Stimulated activated memory B cell treated with anti-CD40 and anti-IgM and Interleukin-4, amounts not matched to agents 10 μg/mL and 1 μg/mL and 100 μg/mL, for 72 hours (primary cell): ENCODE data around the gene INTS15.
A peak's percentile ranks its signal among the peaks of the same experiment; 100 is the strongest.

Experiments used
- ATAC-seq: fragments of 150-1000 bp; cut with Tn5 transposase; 2 replicates; pipeline ENCODE4 v1.10.0; 2021
- H3K27ac Mint-ChIP-seq: one replicate; pipeline ENCODE4 v1.8.0; 2022; ENCODE audit warnings: mild to moderate bottlenecking, mixed read lengths
- H3K27me3 Mint-ChIP-seq: one replicate; pipeline ENCODE4 v1.8.0; 2022; ENCODE audit warnings: mixed read lengths
- H3K36me3 Mint-ChIP-seq: one replicate; pipeline ENCODE4 v1.8.0; 2022; ENCODE audit warnings: mixed read lengths
- H3K4me1 Mint-ChIP-seq: one replicate; pipeline ENCODE4 v1.8.0; 2022; ENCODE audit warnings: mixed read lengths
- H3K4me3 Mint-ChIP-seq: one replicate; pipeline ENCODE4 v1.8.0; 2022; ENCODE audit warnings: mild to moderate bottlenecking, moderate library complexity, mixed read lengths
- H3K9me3 Mint-ChIP-seq: one replicate; pipeline ENCODE4 v1.8.0; 2022; ENCODE audit warnings: mixed read lengths

The INTS15 gene

GRCh38 chr7:6604458-6604857, 14.6 kb downstream of the INTS15 start:
- Mint-ChIP-seq H3K9me3 (no peaks in the 10 kb centered on the region), H3K27ac (no peak overlapping the region), H3K36me3 (peaks cover 57% of the 10 kb centered on the region), H3K4me3 (no peak overlapping the region), H3K27me3 (no peaks in the 10 kb centered on the region), H3K4me1 (peaks cover 14% of the 10 kb centered on the region)
- ATAC-seq: no peak

- H3K9me3 Mint-ChIP-seq: no peaks in the 10 kb centered on the region
- H3K4me3 Mint-ChIP-seq: no peak overlapping the region
- peaks cover 20% of the 10 kb centered on the region for H3K4me1 Mint-ChIP-seq
- no peak overlapping the region for H3K27ac Mint-ChIP-seq
- peaks cover 44% of the 10 kb centered on the region for H3K36me3 Mint-ChIP-seq
- no peaks in the 10 kb centered on the region for H3K27me3 Mint-ChIP-seq
- ATAC-seq: peak; percentile 56
Observed at GRCh38 chr7:6606866-6607583, 17.2 kb downstream of the INTS15 start.

- no peak overlapping the region for H3K4me3 Mint-ChIP-seq
- ATAC-seq: peak; percentile 73
- H3K9me3 Mint-ChIP-seq: no peaks in the 10 kb centered on the region
- H3K27me3 Mint-ChIP-seq: no peaks in the 10 kb centered on the region
- peaks cover 15% of the 10 kb centered on the region for H3K4me1 Mint-ChIP-seq
- peaks cover 38% of the 10 kb centered on the region for H3K36me3 Mint-ChIP-seq
- no peak overlapping the region for H3K27ac Mint-ChIP-seq
Observed at GRCh38 chr7:6607651-6608051, 17.8 kb downstream of the INTS15 start.

- Mint-ChIP-seq H3K9me3 (no peaks in the 10 kb centered on the region), H3K27ac (no peak overlapping the region), H3K4me3 (no peak overlapping the region), H3K4me1 (peaks cover 15% of the 10 kb centered on the region), H3K36me3 (peaks cover 38% of the 10 kb centered on the region), H3K27me3 (no peaks in the 10 kb centered on the region)
- no peak for ATAC-seq
Observed at GRCh38 chr7:6608081-6608480, 18.3 kb downstream of the INTS15 start.

- H3K4me3 Mint-ChIP-seq: no peak overlapping the region
- H3K4me1 Mint-ChIP-seq: peaks cover 15% of the 10 kb centered on the region
- no peaks in the 10 kb centered on the region for H3K9me3 Mint-ChIP-seq
- H3K27me3 Mint-ChIP-seq: no peaks in the 10 kb centered on the region
- peaks cover 38% of the 10 kb centered on the region for H3K36me3 Mint-ChIP-seq
- no peak overlapping the region for H3K27ac Mint-ChIP-seq
- ATAC-seq: no peak
Observed at GRCh38 chr7:6608794-6609193, 19.0 kb downstream of the INTS15 start.

GRCh38 chr7:6612819-6613218, 23.0 kb downstream of the INTS15 start:
- no peak overlapping the region for H3K27ac Mint-ChIP-seq
- H3K9me3 Mint-ChIP-seq: no peaks in the 10 kb centered on the region
- H3K4me3 Mint-ChIP-seq: no peak overlapping the region
- no peak for ATAC-seq
- peaks cover 13% of the 10 kb centered on the region for H3K4me1 Mint-ChIP-seq
- peaks cover 5% of the 10 kb centered on the region for H3K36me3 Mint-ChIP-seq
- H3K27me3 Mint-ChIP-seq: peaks cover 8% of the 10 kb centered on the region

GRCh38 chr7:6613706-6614105, 23.9 kb downstream of the INTS15 start:
- Mint-ChIP-seq H3K4me1 (peaks cover 13% of the 10 kb centered on the region), H3K27ac (no peak overlapping the region), H3K27me3 (peaks cover 8% of the 10 kb centered on the region), H3K4me3 (no peak overlapping the region), H3K9me3 (no peaks in the 10 kb centered on the region), H3K36me3 (peaks cover 5% of the 10 kb centered on the region)
- ATAC-seq: no peak

- no peaks in the 10 kb centered on the region for H3K9me3 Mint-ChIP-seq
- H3K27me3 Mint-ChIP-seq: peaks cover 8% of the 10 kb centered on the region
- H3K4me1 Mint-ChIP-seq: peaks cover 22% of the 10 kb centered on the region
- ATAC-seq: peak; percentile 62
- H3K4me3 Mint-ChIP-seq: peak within 1 kb of the TSS; percentile 73
- peaks cover 5% of the 10 kb centered on the region for H3K36me3 Mint-ChIP-seq
- peak within 1 kb of the TSS; percentile 68 for H3K27ac Mint-ChIP-seq
Observed at GRCh38 chr7:6614953-6615722, 25.3 kb downstream of the INTS15 start, which contains the start of gene ZNF853. ZNF853 (plus strand) TSS chr7:6615610; CDS start chr7:6616175, 565 bp downstream.

- H3K4me1 Mint-ChIP-seq: peaks cover 30% of the 10 kb centered on the region
- H3K27me3 Mint-ChIP-seq: peaks cover 8% of the 10 kb centered on the region
- ATAC-seq: peak; percentile 54
- H3K4me3 Mint-ChIP-seq: peak overlapping the region; percentile 73
- peaks cover under 1% of the 10 kb centered on the region for H3K36me3 Mint-ChIP-seq
- H3K27ac Mint-ChIP-seq: peak overlapping the region; percentile 66
- no peaks in the 10 kb centered on the region for H3K9me3 Mint-ChIP-seq
Observed at GRCh38 chr7:6615723-6616555, 26.1 kb downstream of the INTS15 start.

- H3K36me3 Mint-ChIP-seq: peaks cover 9% of the 10 kb centered on the region
- ATAC-seq: no peak
- peaks cover 32% of the 10 kb centered on the region for H3K4me1 Mint-ChIP-seq
- peak overlapping the region; percentile 46 for H3K4me3 Mint-ChIP-seq
- H3K27ac Mint-ChIP-seq: no peak overlapping the region
- H3K27me3 Mint-ChIP-seq: peaks cover 8% of the 10 kb centered on the region
- H3K9me3 Mint-ChIP-seq: no peaks in the 10 kb centered on the region
Observed at GRCh38 chr7:6616854-6617643, 27.2 kb downstream of the INTS15 start.

GRCh38 chr7:6618621-6619020, 28.8 kb downstream of the INTS15 start:
- Mint-ChIP-seq H3K27me3 (peaks cover 8% of the 10 kb centered on the region), H3K36me3 (peaks cover 9% of the 10 kb centered on the region), H3K4me3 (no peak overlapping the region), H3K27ac (no peak overlapping the region), H3K9me3 (no peaks in the 10 kb centered on the region), H3K4me1 (peaks cover 39% of the 10 kb centered on the region)
- ATAC-seq: no peak

GRCh38 chr7:6619961-6620360, 30.1 kb downstream of the INTS15 start:
- H3K4me3 Mint-ChIP-seq: no peak overlapping the region
- H3K9me3 Mint-ChIP-seq: no peaks in the 10 kb centered on the region
- peaks cover 50% of the 10 kb centered on the region for H3K4me1 Mint-ChIP-seq
- no peaks in the 10 kb centered on the region for H3K27me3 Mint-ChIP-seq
- H3K36me3 Mint-ChIP-seq: peaks cover 9% of the 10 kb centered on the region
- no peak for ATAC-seq
- peak overlapping the region; percentile 38 for H3K27ac Mint-ChIP-seq

GRCh38 chr7:6621195-6622133, 31.6 kb downstream of the INTS15 start:
- no peaks in the 10 kb centered on the region for H3K27me3 Mint-ChIP-seq
- ATAC-seq: peak; percentile 62
- no peaks in the 10 kb centered on the region for H3K9me3 Mint-ChIP-seq
- peak overlapping the region; percentile 38 for H3K27ac Mint-ChIP-seq
- H3K36me3 Mint-ChIP-seq: peaks cover 9% of the 10 kb centered on the region
- H3K4me3 Mint-ChIP-seq: peak overlapping the region; percentile 50
- H3K4me1 Mint-ChIP-seq: peaks cover 44% of the 10 kb centered on the region
